DOHH2 (cell line): ENCODE measurements around the gene SAA2.

Experiments used
- CTCF ChIP-seq: fragments of 200-600 bp; sonication (generic); IDR thresholded peaks from one replicate; pipeline ENCODE4 v1.5.1; 2014; ENCODE audit warnings: antibody characterized with exemption, mild to moderate bottlenecking, low read depth, low read length; ENCODE audit not compliant: poor library complexity, severe bottlenecking
- EZH2phosphoT487 ChIP-seq: fragments of 200-600 bp; sonication (generic); IDR thresholded peaks from 2 replicates; pipeline ENCODE4 v1.6.1; 2017; ENCODE audit warnings: borderline replicate concordance, mild to moderate bottlenecking, antibody characterized with exemption, low read length, moderate library complexity, mixed read lengths

GRCh38 chr11:18282626-18283025 lies 34.2 kb upstream of the SAA2 start:
- TF ChIP-seq CTCF (no peak), EZH2phosphoT487 (no peak)
